T-helper 1 cell treated with Interleukin-12 subunit alpha and Interleukin-12 subunit beta and Interleukin-4 antibody, amounts not matched to agents 30 ng/mL and 1 ng/mL, for 36 hours (primary cell): ENCODE measurements around the gene SRPK1. TPM values are rescaled to one million over a fixed set of nuclear protein-coding genes. Genes with fewer than 3 reads are reported as not detected.
"Not testable (repeated sequence)": the region's sequence is repeated elsewhere in the genome, so short reads cannot be mapped to it uniquely, and the experiment has no call there.

Source experiments
- intact Hi-C: fragments of 100-400 bp; cut with micrococcal nuclease; formaldehyde crosslinking; loops from one replicate; pipeline ENCODE4 v1.15.1; 2024
- total RNA-seq: library from RNA; stranded (reverse); gene quantifications from 2 replicates; pipeline ENCODE4 v1.2.3, GENCODE V29; 2022

Gene SRPK1
- total RNA-seq, 1 donor from 2014 or later, result 93.4 TPM

- intact Hi-C loops, result not testable (repeated sequence)
Observed at GRCh38 chr6:35931873-35932272, 11.0 kb upstream of the SRPK1 start.

GRCh38 chr6:35931120-35931561, 10.2 kb upstream of the SRPK1 start:
- intact Hi-C loops, result no loop called here

- intact Hi-C loops, result loop anchor here (10.0 kb wide), 1 partner anchor 1055 kb away; the partner anchor contains the start of gene MTCH1
Observed at GRCh38 chr6:35929601-35930000, 8.7 kb upstream of the SRPK1 start.

GRCh38 chr6:35926509-35927215, 5.8 kb upstream of the SRPK1 start:
- intact Hi-C loops, result loop anchor here (10.0 kb wide), 1 partner anchor 1058 kb away; the partner anchor contains the start of gene MTCH1

- intact Hi-C loops, result loop anchor here (10.0 kb wide), 1 partner anchor 1059 kb away; the partner anchor contains the start of gene MTCH1
Observed at GRCh38 chr6:35925961-35926360, 5.1 kb upstream of the SRPK1 start.

DNA sequence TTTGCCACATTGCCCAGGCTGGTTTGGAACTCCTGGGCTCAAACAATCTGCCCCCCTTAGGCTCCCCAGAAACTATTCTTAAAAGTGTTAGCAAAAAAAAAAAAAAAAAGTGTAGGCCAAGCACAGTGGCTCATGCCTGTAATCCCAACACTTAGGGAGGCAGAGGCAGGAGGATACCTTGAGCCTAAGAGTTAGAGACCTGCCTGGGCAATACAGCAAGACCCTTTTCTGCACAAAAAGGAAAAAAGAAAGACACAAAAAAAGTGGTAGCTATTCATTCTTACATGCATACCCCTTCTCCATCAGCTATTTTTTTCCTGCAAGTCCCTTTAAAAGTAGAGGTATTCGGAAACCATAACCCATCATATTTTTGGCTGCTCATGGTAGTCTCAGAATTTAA, 3.2 kb upstream of the SRPK1 start:
- intact Hi-C loops, result loop anchor here (5.0 to 10.0 kb wide), 2 partner anchors 237 to 1061 kb away; partner anchors contain the start of genes FKBP5 and MTCH1

- intact Hi-C loops, result loop anchor here (5.0 to 10.0 kb wide), 2 partner anchors 235 to 1063 kb away; partner anchors contain the start of genes FKBP5 and MTCH1
Observed at GRCh38 chr6:35922139-35922554, 1.2 kb upstream of the SRPK1 start.

DNA sequence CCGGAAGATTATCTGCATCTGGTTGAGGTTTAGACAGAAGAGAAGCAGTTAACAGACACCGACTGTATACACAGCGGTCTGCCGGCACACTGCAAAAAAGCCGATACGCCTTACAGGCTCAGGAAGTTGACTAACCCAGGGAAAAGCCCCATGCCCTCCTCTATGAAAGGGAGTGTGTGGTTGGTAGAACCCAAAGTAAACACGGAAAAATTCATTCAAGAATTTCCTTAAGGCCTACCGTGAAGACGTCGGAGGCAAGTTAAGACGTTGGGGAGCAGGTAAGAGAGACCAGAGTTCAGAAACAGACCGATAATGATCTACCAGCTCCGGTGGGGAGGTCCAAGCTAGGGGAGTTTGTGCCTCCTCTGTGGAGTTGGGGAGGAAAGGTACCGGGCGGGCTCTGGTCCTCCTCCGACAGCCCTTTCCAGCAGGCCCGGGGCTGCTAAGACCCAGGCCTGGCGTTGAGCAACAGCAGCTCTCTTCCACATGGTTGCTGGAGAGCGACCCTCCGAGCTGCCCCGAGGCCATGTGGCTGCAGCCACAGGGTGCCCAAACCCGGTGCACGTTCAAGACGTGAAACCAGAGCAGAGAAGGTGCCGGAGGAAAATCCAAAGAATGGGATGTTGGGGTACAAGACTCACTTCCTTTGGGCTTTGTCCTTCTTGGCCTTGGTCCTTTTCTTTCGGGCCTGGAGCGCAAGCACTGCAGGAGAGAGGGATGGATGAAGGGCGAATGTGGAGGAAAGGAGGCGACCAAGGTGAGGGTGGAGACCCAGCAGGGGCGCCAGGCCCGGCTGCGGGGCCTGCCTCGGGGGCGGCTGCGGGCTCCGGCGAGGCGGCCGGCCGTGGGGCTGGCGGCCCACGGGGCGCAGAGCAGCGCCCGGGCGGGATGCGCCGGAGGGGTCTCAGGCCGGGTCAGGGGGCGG, 809 bp downstream of the SRPK1 start:
- intact Hi-C loops, result loop anchor here (1.0 to 10.0 kb wide), 6 partner anchors 107 to 1065 kb away; partner anchors contain the start of genes FKBP5, MAPK14 and MTCH1

DNA sequence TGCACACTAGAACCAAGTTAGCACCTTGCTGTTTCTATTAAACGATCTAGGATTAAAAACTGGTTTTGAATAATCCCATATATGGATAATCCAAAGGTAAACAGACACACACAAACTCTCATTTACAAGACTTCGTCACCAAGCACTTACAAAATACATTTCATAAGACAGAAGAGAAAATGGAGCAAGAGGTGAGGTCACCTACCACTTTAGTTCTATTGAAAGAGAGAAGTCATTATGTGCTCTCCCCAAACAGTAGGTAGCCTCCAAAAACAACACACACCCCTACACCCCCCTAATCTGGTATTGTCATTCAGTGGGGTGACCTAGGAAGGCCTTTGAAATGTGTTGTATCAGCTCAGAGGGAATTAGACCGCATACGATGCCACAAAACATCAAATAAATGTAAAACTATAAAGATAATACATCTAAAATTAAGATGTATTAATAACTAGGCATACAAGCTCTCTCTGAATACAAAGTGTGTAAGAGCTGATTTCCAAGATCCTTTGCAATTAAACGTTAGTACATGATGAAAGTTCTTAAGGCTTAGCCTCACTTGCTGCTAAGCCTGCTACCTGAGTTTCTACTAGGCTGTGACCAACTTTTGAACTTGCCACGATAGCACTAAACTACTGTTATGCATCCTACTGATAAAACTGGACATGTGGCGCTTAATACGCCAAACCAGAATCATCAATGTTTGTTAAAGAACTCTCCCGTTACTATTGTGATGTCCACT, 1.6 kb downstream of the SRPK1 start:
- intact Hi-C loops, result loop anchor here (1.0 to 5.0 kb wide), 4 partner anchors 108 to 616 kb away; partner anchors contain the start of gene MAPK14

DNA sequence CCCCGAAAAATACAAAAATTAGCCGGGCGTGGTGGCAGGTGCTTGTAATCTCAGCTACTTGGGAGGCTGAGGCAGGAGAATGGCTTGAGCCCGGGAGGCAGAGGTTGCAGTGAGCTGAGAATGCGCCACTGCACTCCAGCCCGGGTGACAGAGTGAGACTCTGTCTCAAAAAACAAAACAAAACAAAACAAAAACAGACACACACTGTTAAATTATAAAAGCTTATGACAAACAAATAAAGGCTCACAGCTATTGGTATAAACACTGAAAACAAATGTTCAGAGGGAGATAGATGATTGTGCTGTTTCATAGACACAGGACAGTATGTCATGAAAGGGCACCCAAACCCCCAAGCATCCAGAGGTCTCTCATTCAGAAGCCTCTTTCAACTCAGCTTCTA, 4.0 kb downstream of the SRPK1 start:
- intact Hi-C loops, result loop anchor here (5.0 kb wide), 1 partner anchor 190 kb away; no protein-coding TSS in a partner anchor

- intact Hi-C loops, result loop anchor here (5.0 kb wide), 1 partner anchor 189 kb away; no protein-coding TSS in a partner anchor
Observed at GRCh38 chr6:35916056-35916455, 4.8 kb downstream of the SRPK1 start.

DNA sequence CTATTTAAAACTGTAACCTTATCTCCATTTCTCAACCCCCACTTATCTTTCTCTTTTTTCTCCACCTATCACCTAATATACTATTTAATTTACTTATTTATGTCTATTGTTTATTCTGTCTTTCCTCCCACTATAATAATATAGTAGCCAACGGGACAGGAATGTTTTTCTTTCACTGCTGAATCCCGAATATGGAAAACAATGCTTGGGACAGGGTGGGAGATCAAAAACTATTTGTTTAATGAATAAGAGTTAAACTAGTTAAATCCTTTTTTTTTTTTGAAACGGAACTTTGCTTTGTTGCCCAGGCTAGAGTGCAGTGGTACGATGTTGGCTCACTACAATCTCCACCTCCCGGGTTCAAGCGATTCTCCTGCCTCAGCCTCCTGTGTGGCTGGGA, 6.4 kb downstream of the SRPK1 start:
- intact Hi-C loops, result no loop called here

DNA sequence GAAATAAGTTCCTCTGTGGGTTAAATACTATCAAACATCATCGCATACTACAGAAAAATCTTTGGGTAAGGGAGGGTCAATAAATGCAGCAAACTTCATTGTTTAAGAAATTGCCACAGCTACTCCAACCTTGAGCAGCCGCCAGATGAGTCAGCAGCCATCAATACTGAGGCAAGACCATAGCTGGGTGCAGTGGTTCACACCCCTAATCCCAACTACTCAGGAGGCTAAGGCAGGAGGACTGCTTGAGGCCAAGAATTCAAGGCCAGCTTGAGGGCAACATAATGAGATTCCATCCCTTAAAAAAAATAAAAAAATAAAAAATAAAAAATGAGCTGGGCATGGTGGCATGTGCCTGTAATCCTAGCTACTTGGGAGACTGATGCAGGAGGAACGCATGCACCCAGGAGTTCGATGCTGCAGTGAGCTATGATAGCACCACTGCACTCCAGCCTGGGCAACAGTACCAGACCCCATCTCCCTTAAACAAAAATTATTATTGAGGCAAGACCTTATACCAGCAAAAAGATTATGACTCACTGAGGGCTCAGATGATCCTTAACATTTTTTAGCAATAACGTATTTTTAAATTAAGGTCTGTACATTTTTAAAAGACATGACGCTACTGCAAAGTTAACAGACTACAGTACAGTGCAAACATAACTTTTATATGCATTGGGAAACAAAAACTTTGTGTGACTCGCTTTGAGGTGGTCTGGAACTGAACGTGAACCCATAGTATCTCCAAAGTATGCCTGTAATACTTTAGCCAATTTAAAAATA, 8.8 kb downstream of the SRPK1 start:
- intact Hi-C loops, result no loop called here

DNA sequence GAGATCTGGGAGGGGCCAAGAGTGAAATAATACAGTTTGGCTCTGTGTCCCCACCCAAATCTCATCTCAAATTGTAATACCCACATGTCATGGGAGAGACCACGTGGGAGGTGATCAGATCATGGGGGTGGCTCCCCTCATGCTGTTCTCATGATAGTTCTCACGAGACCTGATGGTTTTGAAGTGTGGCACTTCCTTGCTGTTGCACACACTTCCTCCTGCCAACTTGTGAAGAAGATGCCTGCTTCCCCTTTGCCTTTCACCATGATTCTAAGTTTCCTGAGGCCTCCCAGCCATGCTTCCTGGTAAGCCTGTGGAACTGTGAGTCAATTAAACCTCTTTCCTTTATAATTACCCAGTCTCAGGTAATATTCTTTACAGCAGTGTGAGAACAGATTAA, 11.3 kb downstream of the SRPK1 start:
- intact Hi-C loops, result not testable (repeated sequence)

DNA sequence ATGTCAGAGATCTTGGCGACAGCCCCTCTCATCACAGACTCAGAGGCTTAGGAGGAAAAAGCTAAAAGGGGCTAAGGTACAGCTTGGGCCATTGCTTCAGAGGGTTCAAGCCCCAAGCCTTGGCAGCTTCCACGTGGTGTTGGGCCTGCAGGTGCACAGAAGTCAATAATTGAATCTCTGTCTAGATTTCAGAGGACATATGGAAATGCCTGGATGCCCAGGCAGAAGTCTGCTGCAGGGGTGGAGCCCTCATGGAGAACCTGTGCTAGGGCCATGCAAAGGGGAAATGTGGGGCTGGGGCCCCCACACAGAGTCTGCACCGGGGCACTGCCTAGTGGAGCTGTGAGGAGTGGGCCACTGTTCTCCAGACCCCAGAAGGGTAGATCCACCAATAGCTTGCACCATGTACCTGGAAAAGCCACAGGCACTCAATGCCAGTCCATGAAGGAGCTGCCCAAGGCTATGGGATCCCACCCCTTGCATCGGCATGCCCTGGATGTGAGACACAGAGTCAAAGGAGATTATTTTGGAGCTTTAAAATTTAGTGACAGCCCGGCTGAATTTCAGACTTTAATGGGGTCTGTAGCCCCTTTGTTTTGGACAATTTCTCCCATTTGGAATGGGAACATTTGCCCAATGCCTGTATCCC, 12.0 kb downstream of the SRPK1 start:
- intact Hi-C loops, result not testable (repeated sequence)

- intact Hi-C loops, result no loop called here
Observed at GRCh38 chr6:35907750-35908149, 13.1 kb downstream of the SRPK1 start.

- intact Hi-C loops, result no loop called here
Observed at GRCh38 chr6:35906499-35906846, 14.4 kb downstream of the SRPK1 start.

DNA sequence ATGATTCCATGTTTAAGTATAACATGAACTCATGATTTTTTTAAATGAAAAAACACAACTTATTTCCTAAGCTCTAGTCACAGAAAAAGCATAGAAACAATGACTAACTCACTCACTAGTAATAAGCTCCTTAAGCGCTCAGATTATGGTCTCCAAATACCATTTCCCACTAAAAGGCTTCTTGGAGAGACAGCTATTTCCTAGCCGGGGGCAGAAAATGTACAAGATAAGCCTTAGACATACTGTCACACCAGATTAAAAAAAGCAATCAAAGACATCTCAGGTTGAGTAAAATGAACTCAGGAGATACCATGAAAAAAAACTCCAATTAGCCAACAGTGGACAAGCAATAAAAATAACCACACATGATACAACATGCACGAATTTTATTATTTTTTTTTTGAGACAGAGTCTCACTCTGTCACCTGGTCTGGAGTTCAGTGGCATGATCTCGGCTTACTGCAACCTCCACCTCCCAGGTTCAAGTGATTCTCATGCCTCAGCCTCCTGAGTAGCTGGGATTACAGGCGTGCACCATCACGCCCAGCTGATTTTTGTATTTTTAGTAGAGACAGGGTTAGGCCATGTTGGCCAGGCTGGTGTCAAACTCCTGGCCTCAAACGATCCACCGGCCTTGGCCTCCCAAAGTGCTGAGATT, 14.9 kb downstream of the SRPK1 start:
- intact Hi-C loops, result no loop called here

DNA sequence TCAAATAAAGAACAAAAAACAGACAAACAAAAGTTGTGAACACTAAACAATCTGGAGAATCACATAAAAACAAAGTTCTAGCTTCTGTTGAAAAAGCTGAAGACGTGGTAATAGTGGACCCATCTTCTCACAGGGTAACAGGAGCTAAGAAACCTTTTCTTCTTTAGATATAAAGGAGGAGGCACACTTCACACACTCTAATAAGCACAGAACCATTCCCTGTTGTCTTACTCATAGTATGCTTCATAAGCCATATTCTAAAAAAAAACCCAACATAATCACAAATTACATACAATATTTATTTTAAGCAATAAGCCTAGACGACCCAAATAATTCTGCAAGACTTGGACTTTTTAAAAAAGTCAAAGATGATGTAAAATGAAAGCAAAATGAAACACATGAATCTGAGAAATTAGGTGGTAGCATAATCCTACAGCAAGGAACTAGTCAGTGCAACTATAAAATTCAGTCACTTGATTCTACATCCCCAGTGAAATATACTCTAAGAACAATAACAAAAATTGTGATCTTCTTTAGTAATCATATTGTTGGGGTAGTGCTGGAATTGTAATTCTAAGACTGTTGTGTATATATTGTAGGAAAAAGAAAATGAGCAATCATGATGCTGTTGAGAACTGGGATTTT, 15.6 kb downstream of the SRPK1 start:
- intact Hi-C loops, result no loop called here
